GM21515 (cell line): Measurements from ENCODE around the gene NEK6.

Experiments
- ATAC-seq: cut with Tn5 transposase; IDR thresholded peaks from one replicate; pipeline ENCODE4 v1.9.1; 2021; ENCODE audit not compliant: unreplicated experiment

Gene NEK6

GRCh38 chr9:124257844-124258606 lies at the start of gene NEK6:
Gene NEK6, plus strand, starts transcription at chr9:124257949. Its CDS starts 44,016 bp downstream, at chr9:124301965.
- ATAC-seq = no peak

- no peak for ATAC-seq
Measured at GRCh38 chr9:124208571-124208970, 49.2 kb upstream of the NEK6 start.

GRCh38 chr9:124209279-124209678 lies 48.5 kb upstream of the NEK6 start:
- no peak for ATAC-seq

GRCh38 chr9:124209774-124210173 lies 48.0 kb upstream of the NEK6 start:
- ATAC-seq = no peak

- no peak for ATAC-seq
Measured at GRCh38 chr9:124210697-124211096, 47.1 kb upstream of the NEK6 start.

- ATAC-seq = no peak
Measured at GRCh38 chr9:124212381-124213050, 45.2 kb upstream of the NEK6 start.

GRCh38 chr9:124213396-124213795 lies 44.4 kb upstream of the NEK6 start:
- no peak for ATAC-seq

GRCh38 chr9:124214116-124214515 lies 43.6 kb upstream of the NEK6 start:
- no peak for ATAC-seq

- no peak for ATAC-seq
Measured at GRCh38 chr9:124214596-124215367, 43.0 kb upstream of the NEK6 start.

- no peak for ATAC-seq
Measured at GRCh38 chr9:124215368-124215910, 42.3 kb upstream of the NEK6 start.

- ATAC-seq = no peak
Measured at GRCh38 chr9:124215956-124216355, 41.8 kb upstream of the NEK6 start.

GRCh38 chr9:124216474-124217176 lies 41.1 kb upstream of the NEK6 start:
- ATAC-seq = no peak

- ATAC-seq = no peak
Measured at GRCh38 chr9:124217836-124218437, 39.8 kb upstream of the NEK6 start.

GRCh38 chr9:124218438-124218982 lies 39.2 kb upstream of the NEK6 start:
- ATAC-seq = peak; percentile 50

GRCh38 chr9:124218987-124219461 lies 38.7 kb upstream of the NEK6 start:
- peak; percentile 15 for ATAC-seq

GRCh38 chr9:124220946-124221451 lies 36.8 kb upstream of the NEK6 start:
- ATAC-seq = no peak

GRCh38 chr9:124221676-124222075 lies 36.1 kb upstream of the NEK6 start:
- ATAC-seq = no peak

GRCh38 chr9:124222109-124222508 lies 35.6 kb upstream of the NEK6 start:
- ATAC-seq = no peak

- ATAC-seq = no peak
Measured at GRCh38 chr9:124222918-124223720, 34.6 kb upstream of the NEK6 start.
